ENCODE data around the gene UNC5C.

GRCh38 chr4:95494186-95494585 lies 54.6 kb downstream of the UNC5C start:
- TF ChIP-seq SP1 (IDR thresholded peaks at IDR 0.05) (no peak), PKNOX1 (IDR thresholded peaks at IDR 0.05) (no peak), HDGF (IDR thresholded peaks at IDR 0.05; ENCODE audit: borderline replicate concordance) (no peak)

Data from HEK293T (cell line).